Activated CD8-positive, alpha-beta memory T cell treated with anti-CD3 and anti-CD28 coated beads for 48 hours (primary cell): ENCODE measurements around the gene TBK1.

Experiments
- DNase-seq, 3 experiments: peaks; one replicate each; pipeline ENCODE4 v3.0.0-alpha.2; 2020; ENCODE audit warnings: low read depth in 2 of 3, low spot score in 2 of 3

The TBK1 gene

GRCh38 chr12:64451687-64452558, at the start of gene TBK1:
Gene TBK1 (plus strand): TSS chr12:64452120. CDS start chr12:64455871, 3,751 bp downstream.
- peak; percentile 32 to 65 (median 57) for DNase-seq

- DNase-seq = no peak
Measured at GRCh38 chr12:64402181-64402580, 49.7 kb upstream of the TBK1 start.

GRCh38 chr12:64403707-64404469, 48.0 kb upstream of the TBK1 start, which contains the start of gene XPOT:
Gene XPOT (plus strand): TSS chr12:64404392. CDS start chr12:64410036, 5,644 bp downstream.
- DNase-seq = peak; percentile 48 to 89 (median 65)

GRCh38 chr12:64404470-64405256, 47.3 kb upstream of the TBK1 start:
- DNase-seq = peak; percentile 52 to 56 (median 54)

GRCh38 chr12:64407342-64408223, 44.3 kb upstream of the TBK1 start:
- DNase-seq = no peak

- DNase-seq = no peak
Measured at GRCh38 chr12:64411427-64411826, 40.5 kb upstream of the TBK1 start.

GRCh38 chr12:64412459-64412858, 39.5 kb upstream of the TBK1 start:
- DNase-seq = no peak

GRCh38 chr12:64413884-64414283, 38.0 kb upstream of the TBK1 start:
- DNase-seq = no peak

GRCh38 chr12:64418209-64418608, 33.7 kb upstream of the TBK1 start:
- no peak for DNase-seq

- no peak for DNase-seq
Measured at GRCh38 chr12:64419696-64420095, 32.2 kb upstream of the TBK1 start.

GRCh38 chr12:64427988-64428387, 23.9 kb upstream of the TBK1 start:
- DNase-seq = no peak

- no peak for DNase-seq
Measured at GRCh38 chr12:64428956-64429355, 23.0 kb upstream of the TBK1 start.

- DNase-seq = no peak
Measured at GRCh38 chr12:64430886-64431285, 21.0 kb upstream of the TBK1 start.

- no peak for DNase-seq
Measured at GRCh38 chr12:64431791-64432190, 20.1 kb upstream of the TBK1 start.

GRCh38 chr12:64433915-64434314, 18.0 kb upstream of the TBK1 start:
- no peak for DNase-seq

- DNase-seq = no peak
Measured at GRCh38 chr12:64440100-64440499, 11.8 kb upstream of the TBK1 start.

GRCh38 chr12:64445490-64445889, 6.4 kb upstream of the TBK1 start:
- no peak for DNase-seq

- DNase-seq = no peak
Measured at GRCh38 chr12:64446295-64446694, 5.6 kb upstream of the TBK1 start.

- DNase-seq = no peak
Measured at GRCh38 chr12:64450057-64450640, 1.8 kb upstream of the TBK1 start.
